Measurements from ENCODE around the gene TMEM217.

GRCh38 chr6:37182736-37183590, 75.0 kb downstream of the TMEM217 start:
- TF ChIP-seq, protein P1, sequence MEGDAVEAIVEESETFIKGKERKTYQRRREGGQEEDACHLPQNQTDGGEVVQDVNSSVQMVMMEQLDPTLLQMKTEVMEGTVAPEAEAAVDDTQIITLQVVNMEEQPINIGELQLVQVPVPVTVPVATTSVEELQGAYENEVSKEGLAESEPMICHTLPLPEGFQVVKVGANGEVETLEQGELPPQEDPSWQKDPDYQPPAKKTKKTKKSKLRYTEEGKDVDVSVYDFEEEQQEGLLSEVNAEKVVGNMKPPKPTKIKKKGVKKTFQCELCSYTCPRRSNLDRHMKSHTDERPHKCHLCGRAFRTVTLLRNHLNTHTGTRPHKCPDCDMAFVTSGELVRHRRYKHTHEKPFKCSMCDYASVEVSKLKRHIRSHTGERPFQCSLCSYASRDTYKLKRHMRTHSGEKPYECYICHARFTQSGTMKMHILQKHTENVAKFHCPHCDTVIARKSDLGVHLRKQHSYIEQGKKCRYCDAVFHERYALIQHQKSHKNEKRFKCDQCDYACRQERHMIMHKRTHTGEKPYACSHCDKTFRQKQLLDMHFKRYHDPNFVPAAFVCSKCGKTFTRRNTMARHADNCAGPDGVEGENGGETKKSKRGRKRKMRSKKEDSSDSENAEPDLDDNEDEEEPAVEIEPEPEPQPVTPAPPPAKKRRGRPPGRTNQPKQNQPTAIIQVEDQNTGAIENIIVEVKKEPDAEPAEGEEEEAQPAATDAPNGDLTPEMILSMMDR (conservative IDR thresholded peaks at IDR 0.05; ENCODE audit: low read depth, low read length): no peak
- no peak for TF ChIP-seq BHLHE40 (IDR thresholded peaks at IDR 0.05; ENCODE audit: low read depth, low read length)

Measured in IMR-90 (cell line).